ENCODE measurements around the gene TNFAIP8. TPM values are rescaled to one million over a fixed set of nuclear protein-coding genes. Genes with fewer than 3 reads are reported as not detected.

The TNFAIP8 gene
- total RNA-seq, 4 donors from 2014 or later = 20.2 to 26.2 (median 22.5) TPM

- TF ChIP-seq CTCF (IDR thresholded peaks at IDR 0.05) (no peak), POLR2A (IDR thresholded peaks at IDR 0.05; ENCODE audit: low read depth) (no peak), EP300 (IDR thresholded peaks at IDR 0.05) (no peak)
- WGBS = 80% methylated on average over 3 of the region's 4 CpGs
- intact Hi-C loops (cut with DNase I) = loop anchor here (5.0 to 10.0 kb wide), 2 partner anchors 74 to 354 kb away; partner anchors contain the start of gene DTWD2
Measured at GRCh38 chr5:119338326-119338946, 17.4 kb upstream of the TNFAIP8 start.

GRCh38 chr5:119339344-119339743 lies 16.5 kb upstream of the TNFAIP8 start:
- Histone ChIP-seq H3K4me1 (peaks cover 17 to 38% (median 27%) of the 10 kb centered on the region in 4 donors), H3K27ac (replicated peaks in 1 of 4) (no peak overlapping the region), H3K36me3 (no peaks in the 10 kb centered on the region), H3K27me3 (no peaks in the 10 kb centered on the region), H3K9me3 (no peaks in the 10 kb centered on the region), H3K4me3 (no peak overlapping the region)
- 100% methylated on average over 2 of the region's 2 CpGs for whole genome bisulfite sequencing
- DNase-seq (ENCODE audit: extremely low spot score) = no peak
- intact Hi-C loops (cut with DNase I) = loop anchor here (5.0 to 10.0 kb wide), 2 partner anchors 73 to 355 kb away; partner anchors contain the start of gene DTWD2
- TF ChIP-seq EP300 (IDR thresholded peaks at IDR 0.05) = no peak
- no peak for TF ChIP-seq POLR2AphosphoS5 (IDR thresholded peaks at IDR 0.05)
- no peak for TF ChIP-seq CTCF (IDR thresholded peaks at IDR 0.05)
- TF ChIP-seq POLR2A (IDR thresholded peaks at IDR 0.05; ENCODE audit: low read depth) = no peak

More at GRCh38 chr5:119338326-119338946, 17.4 kb upstream of the TNFAIP8 start:
- DNase-seq (ENCODE audit: extremely low spot score) = no peak
- peaks cover 17 to 31% (median 25%) of the 10 kb centered on the region in 4 donors for H3K4me1 ChIP-seq
- no peak overlapping the region for H3K27ac ChIP-seq (replicated peaks in 1 of 4)
- H3K27me3 ChIP-seq = no peaks in the 10 kb centered on the region
- no peak overlapping the region for H3K4me3 ChIP-seq
- H3K36me3 ChIP-seq = no peaks in the 10 kb centered on the region
- H3K9me3 ChIP-seq = no peaks in the 10 kb centered on the region

DNA sequence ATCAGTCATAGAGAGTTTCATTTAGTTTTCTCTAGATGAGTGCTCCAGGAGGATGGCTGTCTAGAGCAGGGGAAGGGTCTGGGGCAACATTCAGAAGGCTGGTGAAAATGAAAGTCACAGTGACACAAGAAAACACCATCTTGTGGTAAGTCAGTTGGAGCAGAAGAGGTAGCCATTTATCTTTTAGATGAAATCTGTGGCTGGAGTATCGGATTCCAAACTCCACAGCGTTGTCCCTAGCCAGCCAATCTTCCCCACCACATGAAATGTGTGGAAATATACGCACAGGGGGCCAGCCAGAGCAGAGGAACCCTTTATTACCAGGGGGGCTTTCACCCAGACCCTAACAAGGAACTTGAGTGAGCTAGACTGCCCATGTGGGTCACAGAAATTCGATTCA lies 15.9 kb upstream of the TNFAIP8 start:
- no peaks in the 10 kb centered on the region for H3K9me3 ChIP-seq
- no peak overlapping the region for H3K4me3 ChIP-seq
- TF ChIP-seq POLR2AphosphoS5 (IDR thresholded peaks at IDR 0.05) (no peak), EP300 (IDR thresholded peaks at IDR 0.05) (no peak)
- peaks cover 15 to 35% (median 25%) of the 10 kb centered on the region in 4 donors for H3K4me1 ChIP-seq
- no peaks in the 10 kb centered on the region for H3K27me3 ChIP-seq
- H3K27ac ChIP-seq (replicated peaks in 1 of 4) = no peak overlapping the region
- H3K36me3 ChIP-seq = no peaks in the 10 kb centered on the region
- WGBS = 86% methylated on average over 4 of the region's 4 CpGs
- no peak for DNase-seq (ENCODE audit: extremely low spot score)
- intact Hi-C loops (cut with DNase I) = loop anchor here (5.0 to 10.0 kb wide), 2 partner anchors 72 to 355 kb away; partner anchors contain the start of gene DTWD2

GRCh38 chr5:119340597-119341218 lies 15.1 kb upstream of the TNFAIP8 start:
- intact Hi-C loops (cut with DNase I) = no loop called here
- Histone ChIP-seq H3K4me1 (peaks cover 15 to 31% (median 23%) of the 10 kb centered on the region in 4 donors), H3K27me3 (no peaks in the 10 kb centered on the region), H3K27ac (replicated peaks in 1 of 4) (no peak overlapping the region), H3K9me3 (no peaks in the 10 kb centered on the region), H3K4me3 (no peak overlapping the region), H3K36me3 (no peaks in the 10 kb centered on the region)
- no peak for TF ChIP-seq CTCF (IDR thresholded peaks at IDR 0.05)
- no peak for TF ChIP-seq POLR2A (IDR thresholded peaks at IDR 0.05; ENCODE audit: low read depth)
- no peak for TF ChIP-seq EP300 (IDR thresholded peaks at IDR 0.05)
- TF ChIP-seq POLR2AphosphoS5 (IDR thresholded peaks at IDR 0.05) = no peak
- WGBS = 84% methylated on average over 8 of the region's 11 CpGs
- no peak for DNase-seq (ENCODE audit: extremely low spot score)

Measured in esophagus muscularis mucosa (tissue), 4 donors.